AG09319 (cell line): Measurements from ENCODE around the gene USP40.

Source experiments
- DNase-seq: peaks from one replicate; pipeline ENCODE4 v3.0.0-alpha.2; 2010; ENCODE audit warnings: low read depth; ENCODE audit errors: extremely low read depth
- TF ChIP-seq, protein P1 (sequence below): IDR thresholded peaks from 2 replicates; pipeline ENCODE4 v1.5.1; 2011; ENCODE audit warnings: low read depth, mild to moderate bottlenecking, inconsistent platforms, low read length, moderate library complexity

The USP40 gene

DNA sequence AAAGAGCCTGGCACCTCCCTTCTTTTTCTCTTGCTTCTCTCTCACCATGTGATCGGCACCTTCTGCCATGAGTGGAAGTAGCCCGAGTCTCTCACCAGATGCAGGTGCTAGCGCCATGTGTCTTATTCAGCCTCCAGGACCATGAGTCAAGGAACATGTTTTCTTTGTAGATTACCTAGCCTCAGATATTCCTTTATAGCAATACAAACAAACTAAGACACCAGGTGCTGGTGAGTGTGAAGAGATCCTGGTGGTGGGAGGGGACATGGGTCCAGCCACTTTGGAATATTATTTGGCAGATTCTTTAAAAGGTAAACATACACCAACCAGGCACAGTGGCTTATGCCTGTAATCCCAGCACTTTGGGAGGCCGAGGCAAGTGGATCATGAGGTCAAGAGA lies 5.9 kb upstream of the USP40 start:
- TF ChIP-seq, protein P1, sequence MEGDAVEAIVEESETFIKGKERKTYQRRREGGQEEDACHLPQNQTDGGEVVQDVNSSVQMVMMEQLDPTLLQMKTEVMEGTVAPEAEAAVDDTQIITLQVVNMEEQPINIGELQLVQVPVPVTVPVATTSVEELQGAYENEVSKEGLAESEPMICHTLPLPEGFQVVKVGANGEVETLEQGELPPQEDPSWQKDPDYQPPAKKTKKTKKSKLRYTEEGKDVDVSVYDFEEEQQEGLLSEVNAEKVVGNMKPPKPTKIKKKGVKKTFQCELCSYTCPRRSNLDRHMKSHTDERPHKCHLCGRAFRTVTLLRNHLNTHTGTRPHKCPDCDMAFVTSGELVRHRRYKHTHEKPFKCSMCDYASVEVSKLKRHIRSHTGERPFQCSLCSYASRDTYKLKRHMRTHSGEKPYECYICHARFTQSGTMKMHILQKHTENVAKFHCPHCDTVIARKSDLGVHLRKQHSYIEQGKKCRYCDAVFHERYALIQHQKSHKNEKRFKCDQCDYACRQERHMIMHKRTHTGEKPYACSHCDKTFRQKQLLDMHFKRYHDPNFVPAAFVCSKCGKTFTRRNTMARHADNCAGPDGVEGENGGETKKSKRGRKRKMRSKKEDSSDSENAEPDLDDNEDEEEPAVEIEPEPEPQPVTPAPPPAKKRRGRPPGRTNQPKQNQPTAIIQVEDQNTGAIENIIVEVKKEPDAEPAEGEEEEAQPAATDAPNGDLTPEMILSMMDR = no peak
- DNase-seq = no peak

DNA sequence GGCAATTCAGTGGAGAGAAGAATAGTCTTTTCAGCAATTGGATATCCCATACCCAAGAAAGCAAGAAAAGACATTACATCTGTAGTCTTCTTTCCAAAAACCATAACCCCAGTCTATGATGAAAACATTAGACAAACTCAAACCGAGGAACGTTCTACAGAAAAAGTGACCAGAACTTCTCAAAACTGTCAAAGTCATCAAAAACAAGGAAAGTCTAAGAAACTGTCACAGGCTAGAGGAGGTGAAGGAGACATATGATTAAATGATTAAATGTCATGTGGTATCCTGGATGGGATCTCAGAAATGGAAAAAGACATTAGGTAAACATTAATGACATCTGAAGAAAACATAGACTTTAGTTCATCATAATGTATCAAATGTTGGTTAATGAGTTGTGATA lies 4.9 kb upstream of the USP40 start:
- TF ChIP-seq, protein P1 = no peak
- no peak for DNase-seq

DNA sequence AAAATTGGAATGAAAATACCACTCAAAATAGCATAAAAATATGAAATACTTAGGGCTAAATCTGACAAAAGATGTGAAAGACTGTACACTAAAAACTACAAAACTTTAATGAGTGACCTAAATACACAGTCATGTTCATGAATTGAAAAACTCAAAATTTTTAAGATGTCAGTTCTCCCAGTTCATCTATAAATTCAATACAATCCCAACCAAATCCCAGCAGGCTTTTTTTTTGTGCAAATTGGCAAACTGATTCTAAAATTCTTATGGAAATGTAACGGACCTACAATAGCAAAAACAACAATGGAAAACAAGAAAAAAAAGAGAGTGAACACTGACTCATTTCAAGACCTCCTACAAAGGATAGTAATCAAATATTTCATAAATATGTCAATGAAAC lies 4.4 kb upstream of the USP40 start:
- no peak for DNase-seq
- TF ChIP-seq, protein P1 = no peak

DNA sequence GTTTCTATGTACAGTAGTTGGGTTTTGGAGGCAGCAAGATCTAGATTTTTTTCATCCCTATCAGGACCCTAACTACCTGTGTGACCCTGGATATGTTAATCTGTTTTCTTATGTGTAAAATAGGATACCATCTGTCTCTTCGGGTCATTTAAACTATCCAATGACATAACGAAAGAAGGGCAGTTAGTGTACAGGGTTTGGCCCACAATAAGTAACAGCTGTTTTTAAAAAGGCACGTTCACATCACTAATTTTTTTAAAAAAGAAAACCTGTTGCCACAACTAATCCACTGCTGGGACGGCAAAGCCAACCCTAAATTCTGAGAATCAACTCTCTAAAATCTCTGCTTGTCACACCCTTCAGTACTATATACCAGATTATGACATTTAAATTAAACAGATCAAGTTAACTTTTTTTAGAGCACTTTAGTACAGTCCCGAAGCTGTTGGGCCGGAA lies 869 bp downstream of the USP40 start:
- TF ChIP-seq, protein P1 = no peak
- no peak for DNase-seq

DNA sequence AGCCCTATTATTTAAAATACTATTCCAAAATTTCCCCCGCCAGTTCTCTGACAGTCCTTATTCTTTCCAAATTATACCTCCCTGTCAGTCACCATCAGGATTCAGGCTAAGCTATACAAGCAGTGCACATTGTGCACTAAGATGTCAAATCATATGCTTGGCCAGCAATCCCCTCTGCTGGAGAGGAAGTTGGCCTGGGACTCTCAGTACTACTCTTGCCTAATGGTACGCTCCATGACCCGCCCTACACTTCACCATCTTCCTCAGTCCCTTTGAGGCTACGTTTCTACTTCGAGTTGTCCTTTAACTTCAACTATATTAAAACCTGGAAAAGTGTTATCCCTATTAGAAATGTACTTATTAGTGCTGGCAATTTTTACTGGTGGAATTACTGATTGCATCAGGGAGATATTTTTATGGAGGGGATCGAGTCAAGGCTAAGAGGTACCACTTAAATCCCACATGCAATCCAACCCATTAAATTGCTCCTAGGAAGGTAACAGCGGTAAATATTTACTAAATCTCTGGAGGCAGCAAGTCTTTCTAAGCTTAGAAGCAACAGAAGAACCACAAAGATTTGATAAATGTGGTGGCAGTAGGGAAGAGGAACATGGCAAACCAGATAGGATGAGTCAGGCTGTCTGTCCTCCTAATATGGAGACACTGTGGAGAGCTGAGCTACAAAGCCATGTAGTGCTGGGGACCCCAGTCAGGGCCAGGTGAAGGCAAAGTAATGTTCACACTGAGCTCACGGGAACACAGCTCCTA lies 2.7 kb downstream of the USP40 start:
- DNase-seq = no peak
- TF ChIP-seq, protein P1 = no peak

DNA sequence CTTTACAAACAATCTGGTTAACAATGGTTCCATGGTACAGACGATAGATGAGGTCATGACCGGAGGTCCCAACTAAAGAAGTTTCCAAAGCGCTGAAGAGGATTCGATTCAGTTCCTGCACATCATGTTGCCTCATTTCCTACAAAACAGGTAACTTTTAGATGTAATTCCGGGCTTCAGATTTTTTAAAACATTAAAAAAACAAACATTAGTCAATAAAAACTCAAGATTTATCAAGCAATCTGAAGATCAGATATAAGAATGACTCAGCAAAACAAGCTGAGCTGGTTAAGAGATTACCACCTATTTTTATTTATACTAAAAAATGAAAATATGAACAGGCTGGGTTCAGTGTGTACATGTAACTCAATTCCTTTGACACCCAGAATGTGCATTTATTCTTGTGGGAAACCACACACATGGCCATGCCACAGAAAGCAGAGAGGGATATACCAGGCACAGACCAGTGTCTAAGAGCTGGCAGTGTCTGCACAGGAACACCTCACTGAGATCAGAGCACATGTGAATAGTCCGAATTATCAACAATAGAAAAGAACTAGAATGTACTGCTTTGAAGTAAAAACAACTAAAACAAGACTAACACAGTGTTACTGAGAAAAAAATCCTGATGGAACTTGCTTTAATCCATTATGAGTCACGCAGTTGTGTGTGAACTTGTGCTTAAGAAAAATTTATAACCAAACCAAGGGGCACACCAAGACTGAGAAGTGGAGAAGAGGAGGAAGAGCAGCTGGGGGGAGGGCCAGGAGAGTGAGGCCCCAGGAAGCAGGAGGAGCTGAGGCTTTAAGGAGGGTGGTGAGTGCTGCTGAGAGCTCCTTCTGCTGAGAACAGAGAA lies 9.5 kb downstream of the USP40 start:
- TF ChIP-seq, protein P1 = no peak
- no peak for DNase-seq

DNA sequence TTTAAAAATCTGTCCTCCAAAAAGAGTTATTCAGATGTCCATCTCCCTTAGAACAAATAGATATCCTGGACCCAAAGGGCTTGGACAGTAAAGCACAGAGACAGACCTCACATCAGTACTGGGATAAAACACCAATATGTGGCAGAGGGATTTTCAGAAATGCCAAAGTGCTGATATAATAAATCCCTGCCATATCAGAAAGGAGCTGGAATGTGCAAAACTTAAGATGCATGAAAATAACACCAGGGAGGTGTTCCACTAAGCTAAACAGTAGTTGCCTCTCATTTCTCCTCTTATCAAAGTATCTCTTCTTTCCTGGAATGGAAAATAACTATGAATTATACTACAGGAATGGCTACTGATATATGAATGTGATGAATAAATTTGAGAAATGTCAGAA lies 13.2 kb downstream of the USP40 start:
- TF ChIP-seq, protein P1 = no peak
- DNase-seq = no peak
